Measurements from ENCODE around the gene FOXD2.

The FOXD2 gene

DNA sequence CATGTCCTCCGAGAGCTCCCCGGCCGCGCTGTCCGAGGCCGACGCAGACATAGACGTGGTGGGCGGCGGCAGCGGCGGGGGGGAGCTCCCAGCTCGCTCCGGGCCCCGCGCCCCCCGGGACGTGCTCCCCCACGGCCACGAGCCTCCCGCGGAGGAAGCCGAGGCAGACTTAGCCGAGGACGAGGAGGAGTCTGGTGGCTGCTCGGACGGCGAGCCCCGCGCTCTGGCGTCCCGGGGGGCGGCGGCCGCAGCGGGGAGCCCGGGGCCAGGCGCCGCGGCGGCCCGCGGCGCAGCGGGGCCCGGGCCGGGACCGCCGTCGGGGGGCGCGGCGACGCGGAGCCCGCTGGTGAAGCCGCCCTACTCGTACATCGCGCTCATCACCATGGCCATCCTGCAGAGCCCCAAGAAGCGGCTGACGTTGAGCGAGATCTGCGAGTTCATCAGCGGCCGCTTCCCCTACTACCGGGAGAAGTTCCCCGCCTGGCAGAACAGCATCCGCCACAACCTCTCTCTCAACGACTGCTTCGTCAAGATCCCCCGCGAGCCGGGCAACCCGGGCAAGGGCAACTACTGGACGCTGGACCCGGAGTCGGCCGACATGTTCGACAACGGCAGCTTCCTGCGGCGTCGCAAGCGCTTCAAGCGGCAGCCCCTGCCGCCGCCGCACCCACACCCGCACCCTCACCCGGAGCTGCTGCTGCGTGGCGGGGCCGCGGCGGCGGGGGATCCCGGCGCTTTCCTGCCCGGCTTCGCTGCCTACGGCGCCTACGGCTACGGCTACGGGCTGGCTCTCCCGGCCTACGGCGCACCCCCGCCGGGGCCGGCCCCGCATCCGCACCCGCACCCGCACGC lies 547 bp downstream of the FOXD2 start:
- TF ChIP-seq FOXP2 (optimal IDR thresholded peaks at IDR 0.05; ENCODE audit: borderline replicate concordance, extremely low read depth, extremely low read length, insufficient read depth) (no peak), TAF1 (IDR thresholded peaks at IDR 0.05; ENCODE audit: borderline replicate concordance, insufficient read depth, low read length) (no peak), POLR2AphosphoS5 (IDR thresholded peaks at IDR 0.05; ENCODE audit: low read depth, low read length) (no peak), REST (IDR thresholded peaks at IDR 0.05; ENCODE audit: insufficient read depth in 1 of 2, low read depth in 2 of 2, low read length in 2 of 2) (no peak), SIN3A (IDR thresholded peaks at IDR 0.05; ENCODE audit: borderline replicate concordance, insufficient read depth, low read length) (no peak)

DNA sequence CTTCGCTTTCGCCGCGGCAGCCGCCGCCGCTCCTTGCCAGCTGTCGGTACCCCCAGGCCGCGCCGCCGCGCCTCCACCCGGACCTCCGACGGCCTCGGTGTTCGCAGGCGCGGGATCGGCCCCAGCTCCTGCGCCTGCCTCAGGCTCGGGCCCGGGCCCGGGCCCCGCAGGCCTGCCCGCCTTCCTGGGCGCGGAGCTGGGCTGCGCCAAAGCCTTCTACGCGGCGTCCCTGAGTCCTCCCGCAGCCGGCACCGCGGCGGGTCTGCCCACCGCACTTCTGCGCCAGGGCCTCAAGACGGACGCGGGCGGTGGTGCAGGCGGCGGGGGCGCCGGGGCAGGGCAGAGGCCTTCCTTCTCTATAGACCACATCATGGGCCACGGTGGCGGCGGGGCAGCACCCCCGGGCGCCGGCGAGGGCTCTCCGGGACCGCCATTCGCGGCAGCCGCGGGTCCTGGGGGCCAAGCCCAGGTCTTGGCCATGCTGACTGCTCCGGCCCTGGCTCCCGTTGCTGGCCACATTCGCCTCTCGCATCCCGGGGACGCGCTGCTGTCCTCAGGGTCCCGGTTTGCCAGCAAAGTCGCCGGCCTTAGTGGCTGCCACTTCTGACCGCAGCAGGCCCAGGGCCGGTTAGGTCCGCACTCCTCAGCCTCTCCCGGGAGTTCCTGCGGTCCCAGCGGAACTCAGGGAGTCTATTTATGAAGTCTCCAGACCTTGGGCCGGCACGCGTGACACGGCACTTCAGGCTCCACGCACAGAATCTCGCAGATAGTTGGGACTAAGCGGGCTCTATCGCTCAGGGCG lies 1.4 kb downstream of the FOXD2 start:
- no peak for TF ChIP-seq POLR2AphosphoS5 (IDR thresholded peaks at IDR 0.05; ENCODE audit: low read depth, low read length)
- TF ChIP-seq FOXP2 (optimal IDR thresholded peaks at IDR 0.05; ENCODE audit: borderline replicate concordance, extremely low read depth, extremely low read length, insufficient read depth), result no peak
- no peak for TF ChIP-seq SIN3A (IDR thresholded peaks at IDR 0.05; ENCODE audit: borderline replicate concordance, insufficient read depth, low read length)
- no peak for TF ChIP-seq REST (IDR thresholded peaks at IDR 0.05; ENCODE audit: insufficient read depth in 1 of 2, low read depth in 2 of 2, low read length in 2 of 2)
- no peak for TF ChIP-seq TAF1 (IDR thresholded peaks at IDR 0.05; ENCODE audit: borderline replicate concordance, insufficient read depth, low read length)

GRCh38 chr1:47439819-47440598 lies 2.2 kb downstream of the FOXD2 start:
- TF ChIP-seq TAF1 (IDR thresholded peaks at IDR 0.05; ENCODE audit: borderline replicate concordance, insufficient read depth, low read length), result no peak
- TF ChIP-seq POLR2AphosphoS5 (IDR thresholded peaks at IDR 0.05; ENCODE audit: low read depth, low read length), result no peak
- no peak for TF ChIP-seq FOXP2 (optimal IDR thresholded peaks at IDR 0.05; ENCODE audit: borderline replicate concordance, extremely low read depth, extremely low read length, insufficient read depth)
- TF ChIP-seq SIN3A (IDR thresholded peaks at IDR 0.05; ENCODE audit: borderline replicate concordance, insufficient read depth, low read length), result no peak
- TF ChIP-seq REST (IDR thresholded peaks at IDR 0.05; ENCODE audit: insufficient read depth in 1 of 2, low read depth in 2 of 2, low read length in 2 of 2), result no peak

- TF ChIP-seq TAF1 (IDR thresholded peaks at IDR 0.05; ENCODE audit: borderline replicate concordance, insufficient read depth, low read length), result no peak
- TF ChIP-seq REST (IDR thresholded peaks at IDR 0.05; ENCODE audit: insufficient read depth in 1 of 2, low read depth in 2 of 2, low read length in 2 of 2), result no peak
- TF ChIP-seq POLR2AphosphoS5 (IDR thresholded peaks at IDR 0.05; ENCODE audit: low read depth, low read length), result no peak
- no peak for TF ChIP-seq FOXP2 (optimal IDR thresholded peaks at IDR 0.05; ENCODE audit: borderline replicate concordance, extremely low read depth, extremely low read length, insufficient read depth)
- no peak for TF ChIP-seq SIN3A (IDR thresholded peaks at IDR 0.05; ENCODE audit: borderline replicate concordance, insufficient read depth, low read length)
These were observed 2.8 kb downstream of the FOXD2 start for GRCh38 chr1:47440599-47441081.

All from PFSK-1 (cell line).